HCT116 (cell line): ENCODE measurements around the gene ADARB2.

Experiments used
- CEBPB ChIP-seq: IDR thresholded peaks from 2 replicates; pipeline ENCODE4 v1.6.1; 2012; ENCODE audit warnings: low read depth
- EZH2phosphoT487 ChIP-seq: fragments of 200-600 bp; IDR thresholded peaks from 2 replicates; pipeline ENCODE4 v1.6.1; 2018; ENCODE audit warnings: antibody characterized with exemption, borderline replicate concordance
- POLR2A ChIP-seq: IDR thresholded peaks from 2 replicates; pipeline ENCODE4 v1.7.0; 2011; ENCODE audit warnings: borderline replicate concordance; ENCODE audit not compliant: insufficient read depth, insufficient read length; ENCODE audit errors: extremely low read depth
- POLR2AphosphoS5 ChIP-seq: IDR thresholded peaks from 2 replicates; pipeline ENCODE4 v1.6.1; 2011; ENCODE audit warnings: mild to moderate bottlenecking, low read depth, low read length, moderate library complexity
- SRF ChIP-seq: IDR thresholded peaks from 2 replicates; pipeline ENCODE4 v1.6.1; 2012; ENCODE audit warnings: low read depth
- ZBTB33 ChIP-seq: IDR thresholded peaks from 2 replicates; pipeline ENCODE4 v1.6.1; 2011; ENCODE audit warnings: mild to moderate bottlenecking, low read length, moderate library complexity; ENCODE audit not compliant: insufficient replicate concordance; ENCODE audit errors: extremely low read depth
- TF ChIP-seq, protein P1 (sequence below), 3 experiments: fragments of 200-600 bp in 1 of 3; sonication (generic) in 1 of 3; IDR thresholded peaks in 2 of 3; conservative IDR thresholded peaks in 1 of 3; 2 replicates each; pipeline ENCODE4 v1.5.1; 2012 to 2017; ENCODE audit warnings: low read depth in 2 of 3, low read length in 2 of 3, antibody characterized with exemption in 1 of 3, borderline replicate concordance in 1 of 3, control low read depth in 1 of 3, mild to moderate bottlenecking in 1 of 3, mixed read lengths in 1 of 3, mixed run types in 1 of 3, moderate library complexity in 1 of 3; ENCODE audit not compliant: insufficient read depth in 1 of 3

GRCh38 chr10:1172256-1172984, 564.9 kb downstream of the ADARB2 start:
- no peak for TF ChIP-seq POLR2AphosphoS5
- TF ChIP-seq, protein P1, sequence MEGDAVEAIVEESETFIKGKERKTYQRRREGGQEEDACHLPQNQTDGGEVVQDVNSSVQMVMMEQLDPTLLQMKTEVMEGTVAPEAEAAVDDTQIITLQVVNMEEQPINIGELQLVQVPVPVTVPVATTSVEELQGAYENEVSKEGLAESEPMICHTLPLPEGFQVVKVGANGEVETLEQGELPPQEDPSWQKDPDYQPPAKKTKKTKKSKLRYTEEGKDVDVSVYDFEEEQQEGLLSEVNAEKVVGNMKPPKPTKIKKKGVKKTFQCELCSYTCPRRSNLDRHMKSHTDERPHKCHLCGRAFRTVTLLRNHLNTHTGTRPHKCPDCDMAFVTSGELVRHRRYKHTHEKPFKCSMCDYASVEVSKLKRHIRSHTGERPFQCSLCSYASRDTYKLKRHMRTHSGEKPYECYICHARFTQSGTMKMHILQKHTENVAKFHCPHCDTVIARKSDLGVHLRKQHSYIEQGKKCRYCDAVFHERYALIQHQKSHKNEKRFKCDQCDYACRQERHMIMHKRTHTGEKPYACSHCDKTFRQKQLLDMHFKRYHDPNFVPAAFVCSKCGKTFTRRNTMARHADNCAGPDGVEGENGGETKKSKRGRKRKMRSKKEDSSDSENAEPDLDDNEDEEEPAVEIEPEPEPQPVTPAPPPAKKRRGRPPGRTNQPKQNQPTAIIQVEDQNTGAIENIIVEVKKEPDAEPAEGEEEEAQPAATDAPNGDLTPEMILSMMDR (IDR thresholded peaks at IDR 0.05 in 2 of 3, conservative IDR thresholded peaks at IDR 0.05 in 1 of 3; ENCODE audit: borderline replicate concordance in 1 of 3, insufficient read depth in 1 of 3, low read depth in 2 of 3, low read length in 2 of 3): no peak
- no peak for TF ChIP-seq EZH2phosphoT487
- TF ChIP-seq ZBTB33: no peak
- TF ChIP-seq POLR2A: no peak
- no peak for TF ChIP-seq SRF
- no peak for TF ChIP-seq CEBPB
